ENCODE results near the gene COLGALT1.
"Not testable (repeated sequence)": the region's sequence is repeated elsewhere in the genome, so short reads cannot be mapped to it uniquely, and the experiment has no call there.

The COLGALT1 gene

DNA sequence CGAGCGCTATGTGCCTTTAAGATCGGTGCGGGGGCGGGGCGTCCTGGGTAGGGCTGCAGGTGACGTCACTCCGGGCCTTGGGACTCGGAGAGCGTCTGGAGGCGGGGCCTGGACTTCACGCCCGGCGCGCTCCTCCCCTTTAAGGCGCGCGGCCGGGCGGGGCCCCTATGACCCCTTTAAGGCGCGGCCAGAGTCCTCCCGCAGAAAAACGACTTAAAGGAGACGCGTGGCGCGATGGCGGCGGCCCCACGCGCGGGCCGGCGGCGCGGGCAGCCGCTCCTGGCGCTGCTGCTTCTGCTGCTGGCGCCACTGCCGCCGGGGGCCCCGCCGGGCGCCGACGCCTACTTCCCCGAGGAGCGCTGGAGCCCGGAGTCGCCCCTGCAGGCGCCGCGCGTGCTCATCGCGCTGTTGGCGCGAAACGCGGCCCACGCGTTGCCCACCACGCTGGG, at the start of gene COLGALT1:
Gene COLGALT1 (plus strand): TSS at position 170 of the 449 bp plus-strand sequence. CDS start 65 bp downstream, at position 235.
- no peak for FAIRE-seq

DNA sequence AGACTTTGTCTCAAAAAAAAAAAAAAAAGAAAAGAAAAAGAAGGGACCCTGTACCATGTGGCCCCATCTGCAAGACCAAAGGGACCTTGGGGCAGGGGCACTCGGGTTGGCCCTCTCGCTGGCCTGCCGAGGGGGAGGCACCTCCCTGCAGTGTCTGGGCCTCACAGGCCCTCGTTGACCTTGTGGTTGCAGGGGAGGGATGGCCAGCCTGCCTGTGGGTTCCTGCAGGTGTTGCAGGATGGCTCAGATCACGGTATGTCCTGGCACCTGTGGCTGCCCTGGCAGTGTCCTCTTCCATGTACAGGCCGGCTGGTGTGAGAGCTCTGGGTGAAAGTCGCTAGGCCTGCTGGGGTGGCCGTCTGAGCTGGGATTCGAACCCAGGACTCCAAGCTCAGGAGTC, 48.7 kb upstream of the COLGALT1 start:
- no peak for FAIRE-seq

DNA sequence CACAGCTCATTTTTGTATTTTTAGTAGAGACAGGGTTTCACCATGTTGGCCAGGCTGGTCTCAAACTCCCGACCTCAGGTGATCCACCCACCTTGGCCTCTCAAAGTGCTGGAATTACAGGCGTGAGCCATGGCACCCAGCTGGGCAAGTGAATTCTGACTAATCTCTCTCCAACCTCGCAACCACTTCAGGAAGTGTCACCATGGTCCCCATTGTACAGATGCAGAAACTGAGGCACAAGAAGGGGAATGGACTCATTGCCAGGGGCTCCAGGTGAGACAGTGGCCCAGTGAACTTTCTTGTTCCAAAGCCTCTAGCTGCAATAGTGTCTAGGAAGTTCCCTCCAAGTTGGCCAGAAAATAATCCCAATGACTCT, 46.9 kb upstream of the COLGALT1 start:
- FAIRE-seq: not testable (repeated sequence)

DNA sequence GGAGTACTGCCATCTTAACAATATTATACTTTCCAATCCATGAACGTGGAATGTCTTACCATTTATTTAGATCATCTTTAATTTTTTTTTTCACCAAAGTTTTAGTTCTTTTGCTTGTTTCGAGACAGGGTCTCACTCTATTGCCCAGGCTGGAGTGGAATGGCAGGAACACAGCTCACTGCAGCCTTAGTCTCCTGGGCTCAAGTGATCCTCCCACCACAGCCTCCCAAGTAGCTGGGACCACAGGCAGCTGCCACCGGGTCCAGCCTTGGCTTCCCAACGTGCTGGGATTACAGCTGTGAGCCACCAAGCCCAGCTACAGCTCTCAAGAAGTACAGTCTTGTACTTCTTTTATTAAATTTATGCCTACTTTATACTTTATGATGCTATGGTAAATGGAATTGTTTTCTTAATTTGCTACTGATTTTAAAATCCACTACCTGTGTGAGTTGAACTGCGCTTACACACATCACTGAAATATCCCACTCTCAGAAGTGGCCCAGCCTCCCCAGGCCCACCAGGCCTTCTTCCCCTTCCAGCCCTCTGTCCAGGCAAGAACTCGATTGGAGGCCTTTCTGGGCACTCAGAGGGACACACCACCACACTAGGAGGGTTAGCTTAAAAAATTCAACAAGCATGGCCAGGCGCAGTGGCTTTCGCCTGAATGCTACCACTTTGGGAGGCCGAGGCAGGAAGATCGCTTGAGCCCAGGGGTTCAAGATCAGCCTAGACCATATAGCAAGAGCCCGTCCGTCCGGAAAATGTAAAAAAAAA, 45.0 kb upstream of the COLGALT1 start:
- no peak for FAIRE-seq

- no peak for FAIRE-seq
Measured at GRCh38 chr19:17511724-17512573, 43.5 kb upstream of the COLGALT1 start.

DNA sequence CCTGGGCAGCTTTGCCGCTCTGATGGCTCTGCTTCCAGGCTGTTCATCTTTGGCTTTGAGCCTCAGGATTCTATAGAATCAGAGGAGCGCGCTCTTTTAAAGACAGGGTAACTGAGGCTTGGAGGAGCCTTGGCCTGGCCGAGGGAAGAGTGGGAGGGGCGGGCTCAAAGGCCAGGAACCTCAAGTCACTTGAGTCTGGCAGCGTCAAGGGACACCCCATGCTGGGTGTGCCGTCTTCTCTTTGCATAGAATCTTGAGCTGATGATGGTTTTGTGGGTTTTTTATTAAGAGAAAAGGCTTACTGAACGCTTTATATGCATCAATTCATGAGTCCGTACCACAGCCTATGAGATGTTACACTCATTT, 42.9 kb upstream of the COLGALT1 start:
- no peak for FAIRE-seq

DNA sequence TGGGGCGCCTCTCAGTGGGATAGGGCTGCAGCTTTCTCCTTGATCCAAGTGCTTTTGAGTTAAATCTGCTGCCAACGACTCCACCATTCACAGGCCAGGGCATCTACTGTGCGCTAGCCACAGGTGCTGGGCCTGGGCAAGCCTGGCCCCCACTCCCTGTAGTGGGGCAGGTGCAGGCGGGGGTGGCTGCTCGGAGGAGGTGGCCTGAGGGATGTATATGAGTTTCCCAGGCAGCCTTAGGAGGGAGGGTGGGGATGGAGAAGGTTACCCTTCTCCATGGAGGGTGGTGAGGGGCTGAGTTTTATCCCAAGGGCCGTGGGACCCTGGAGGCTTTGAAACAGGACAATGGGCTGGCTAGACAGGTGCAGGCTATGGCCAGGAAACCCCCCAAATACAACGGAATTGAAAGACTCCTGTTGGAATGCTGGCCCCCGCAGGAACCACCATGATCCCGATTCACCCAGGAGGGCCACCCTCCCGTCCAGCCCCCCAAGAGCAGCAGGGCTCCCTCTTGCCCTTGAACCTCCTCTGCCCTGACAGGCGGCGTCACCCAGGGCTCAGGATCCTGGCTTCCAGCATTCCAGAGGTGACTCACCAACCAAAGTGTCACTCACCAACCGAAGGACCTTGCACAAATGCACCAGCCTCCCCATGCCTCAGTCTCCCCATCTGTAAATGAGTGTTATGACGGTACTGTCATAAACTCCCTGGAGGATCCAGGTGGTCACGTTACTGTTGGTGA, 39.9 kb upstream of the COLGALT1 start:
- no peak for FAIRE-seq

DNA sequence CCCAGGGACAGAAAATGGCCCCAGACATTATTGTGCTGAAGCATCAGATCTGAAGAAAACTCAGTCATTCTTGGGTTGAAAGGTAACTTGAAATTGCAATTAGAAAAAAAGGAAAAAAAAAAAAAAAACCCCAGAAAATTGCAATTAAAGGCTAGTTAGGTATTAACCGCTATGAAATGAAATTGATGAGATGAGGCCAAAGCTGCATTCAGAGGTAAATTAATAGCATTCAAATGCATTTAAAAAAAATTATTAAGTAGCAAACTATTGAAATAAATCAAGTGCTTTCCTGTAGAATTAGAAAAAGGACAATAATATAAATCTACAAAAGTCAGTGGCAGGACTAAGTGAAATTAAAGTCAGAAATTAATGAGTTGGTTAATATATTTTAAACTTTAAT, 37.6 kb upstream of the COLGALT1 start:
- peak; percentile 24 for FAIRE-seq

DNA sequence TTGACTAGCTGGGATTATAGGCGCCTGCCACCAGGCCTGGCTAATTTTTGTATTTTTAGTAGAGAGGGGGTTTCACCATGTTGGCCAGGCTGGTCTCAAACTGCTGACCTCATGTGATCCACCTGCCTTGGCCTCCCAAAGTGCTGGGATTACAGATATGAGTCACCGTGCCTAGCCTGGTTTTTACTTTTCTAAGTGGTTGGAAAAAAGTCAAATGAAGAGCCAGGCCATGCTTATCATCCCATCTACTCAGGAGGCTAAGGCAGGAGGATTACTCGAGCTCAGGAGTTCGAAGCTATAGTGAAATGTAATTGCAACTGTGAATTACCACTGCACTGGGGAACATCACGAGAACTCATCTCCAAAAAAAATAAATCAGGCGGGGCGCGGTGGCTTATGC, 36.8 kb upstream of the COLGALT1 start:
- not testable (repeated sequence) for FAIRE-seq

GRCh38 chr19:17519967-17520366, 35.5 kb upstream of the COLGALT1 start:
- no peak for FAIRE-seq

- no peak for FAIRE-seq
Measured at GRCh38 chr19:17520865-17521264, 34.6 kb upstream of the COLGALT1 start.

DNA sequence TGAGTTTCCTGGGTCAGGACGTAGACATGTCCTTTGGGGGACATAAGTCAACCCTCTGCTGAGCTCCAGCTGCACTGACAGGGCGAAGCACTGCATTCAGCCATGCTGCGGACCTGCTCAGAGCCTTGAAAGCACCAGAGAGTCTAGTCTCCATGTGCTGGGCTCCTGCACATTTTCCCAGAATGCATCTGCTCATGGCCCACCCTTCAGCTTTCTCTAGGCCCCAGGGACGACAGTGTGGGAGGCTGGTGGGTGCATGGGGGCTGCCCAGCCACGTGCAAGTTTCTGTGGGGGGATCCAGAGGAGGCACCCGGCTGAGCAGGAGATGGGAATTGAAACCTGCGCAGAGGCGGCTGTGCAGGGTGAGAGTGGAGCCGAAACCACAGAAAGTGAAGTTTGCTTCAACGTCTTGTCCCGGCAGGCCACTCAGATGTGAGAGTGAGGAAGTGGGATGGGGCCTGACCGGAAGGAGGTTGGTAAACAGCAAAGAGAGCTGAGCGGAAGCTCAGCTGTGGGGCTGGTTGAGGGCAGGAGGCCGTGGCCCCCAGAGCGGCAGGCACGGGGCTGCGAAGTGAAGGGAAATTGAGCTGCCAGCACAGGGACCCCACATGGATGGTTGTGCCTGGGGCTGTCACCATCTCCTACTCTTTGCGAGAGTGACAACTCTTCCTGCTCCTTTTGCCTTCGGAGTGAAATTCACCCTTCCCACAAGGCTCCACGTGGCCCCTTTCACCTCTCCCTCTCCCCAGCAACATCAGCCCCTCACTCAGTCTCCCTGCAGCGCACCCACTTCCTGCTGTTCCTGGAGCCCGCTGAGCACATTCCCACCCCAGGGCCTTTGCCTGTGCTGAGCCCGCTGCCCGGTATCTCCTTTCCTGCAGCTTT, 32.2 kb upstream of the COLGALT1 start:
- FAIRE-seq: no peak

DNA sequence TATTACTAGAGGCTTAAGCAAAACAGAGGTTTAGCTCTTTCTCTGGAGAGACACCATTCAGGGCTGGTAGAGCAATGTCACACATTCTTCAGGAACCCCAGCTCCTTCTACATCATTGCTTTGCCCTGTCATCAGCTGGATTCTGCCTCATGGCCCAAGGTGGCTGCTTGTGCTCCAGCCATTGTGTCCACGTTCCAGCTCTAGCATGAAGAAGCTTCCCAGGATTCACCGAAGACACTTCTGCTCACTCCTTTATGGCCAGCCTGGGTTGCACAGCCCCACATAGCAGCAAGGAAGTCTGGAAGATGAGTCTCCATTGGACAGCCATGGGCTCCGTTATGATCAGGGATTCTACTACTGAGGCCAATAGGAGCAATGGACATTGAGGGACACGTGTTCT, 30.8 kb upstream of the COLGALT1 start:
- no peak for FAIRE-seq

GRCh38 chr19:17525141-17525540, 30.3 kb upstream of the COLGALT1 start:
- no peak for FAIRE-seq

DNA sequence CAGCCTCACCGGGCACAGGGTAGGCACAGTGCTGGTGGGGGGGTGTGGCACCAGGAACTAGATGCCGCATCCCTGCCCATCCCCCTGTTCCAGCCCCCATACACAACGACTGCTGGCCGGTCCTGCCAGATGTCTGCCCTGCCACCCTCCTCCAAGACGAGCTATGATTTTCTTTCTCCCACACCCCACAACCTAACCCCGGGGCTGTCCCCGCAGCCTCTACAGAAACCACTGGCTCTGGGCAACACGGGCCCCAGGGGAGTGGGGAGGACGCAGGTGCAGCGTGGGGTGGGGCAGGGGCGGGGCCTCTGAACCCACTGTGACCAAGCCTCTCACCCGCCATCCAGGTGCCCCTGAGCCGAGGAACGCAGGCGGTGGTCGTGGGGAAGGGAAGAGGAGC, 28.5 kb upstream of the COLGALT1 start:
- FAIRE-seq: no peak

DNA sequence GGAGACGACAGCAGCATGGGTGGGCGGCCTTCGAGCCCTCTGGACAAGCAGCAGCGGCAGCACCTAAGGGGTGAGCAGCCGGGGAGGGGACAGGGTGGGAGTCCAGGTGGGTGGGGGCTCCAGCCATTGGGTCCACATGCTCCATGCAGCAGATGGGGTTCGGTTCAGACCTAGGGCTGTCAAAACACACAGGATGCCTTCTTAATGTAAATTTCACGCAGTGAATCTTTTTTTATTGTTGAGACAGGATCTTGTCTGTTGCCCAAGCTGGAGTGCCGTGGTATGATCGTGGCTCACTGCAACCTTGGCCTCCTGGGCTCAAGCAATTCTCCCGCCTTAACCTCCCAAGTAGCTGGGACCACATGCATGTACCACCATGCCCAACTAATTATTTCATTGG, 28.1 kb upstream of the COLGALT1 start:
- no peak for FAIRE-seq

- FAIRE-seq: no peak
Measured at GRCh38 chr19:17528610-17529009, 26.8 kb upstream of the COLGALT1 start.

DNA sequence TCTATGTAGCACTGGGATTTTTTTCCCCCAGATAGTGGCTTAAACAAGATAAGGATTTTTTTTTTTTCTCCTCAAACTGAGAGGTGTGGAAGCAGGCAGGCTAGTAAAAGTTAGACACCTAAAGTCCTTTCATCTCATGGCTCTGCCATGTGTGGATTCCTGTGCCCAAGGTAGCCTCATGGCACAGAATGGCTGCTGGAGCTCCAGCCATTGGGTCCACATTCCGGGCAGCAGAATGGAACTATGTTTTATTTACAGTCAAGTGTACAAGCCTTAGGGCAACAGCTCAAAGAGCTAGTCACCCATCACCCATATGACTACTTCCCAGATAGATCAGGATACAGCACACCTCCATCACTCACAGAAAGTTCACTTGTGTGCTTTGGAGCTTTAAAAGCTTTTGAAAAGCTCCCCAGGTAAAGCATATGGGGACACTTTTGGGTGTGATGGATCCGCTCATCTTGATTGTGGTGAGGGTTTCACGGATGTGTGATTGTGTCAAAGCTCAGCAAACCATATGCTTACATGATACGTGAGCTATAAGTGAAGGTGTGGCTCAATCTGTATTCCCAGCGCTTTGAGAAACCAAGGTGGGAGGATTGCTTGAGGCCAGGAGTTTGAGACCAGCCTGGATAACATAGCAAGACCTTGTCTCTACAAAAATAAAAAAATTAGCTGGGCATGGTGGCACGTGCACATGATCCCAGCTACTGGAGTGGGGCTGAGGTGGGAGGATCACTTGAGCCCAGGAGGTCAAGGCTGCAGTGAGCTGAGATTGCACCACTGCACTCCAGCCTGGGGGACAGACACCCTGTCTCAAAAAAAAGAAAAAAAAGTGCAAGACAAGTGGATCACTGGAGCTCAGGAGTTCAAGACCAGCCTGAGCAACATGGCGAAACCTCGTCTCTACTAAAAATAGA, 25.9 kb upstream of the COLGALT1 start:
- FAIRE-seq: no peak

- FAIRE-seq: no peak
Measured at GRCh38 chr19:17530586-17530985, 24.9 kb upstream of the COLGALT1 start.

DNA sequence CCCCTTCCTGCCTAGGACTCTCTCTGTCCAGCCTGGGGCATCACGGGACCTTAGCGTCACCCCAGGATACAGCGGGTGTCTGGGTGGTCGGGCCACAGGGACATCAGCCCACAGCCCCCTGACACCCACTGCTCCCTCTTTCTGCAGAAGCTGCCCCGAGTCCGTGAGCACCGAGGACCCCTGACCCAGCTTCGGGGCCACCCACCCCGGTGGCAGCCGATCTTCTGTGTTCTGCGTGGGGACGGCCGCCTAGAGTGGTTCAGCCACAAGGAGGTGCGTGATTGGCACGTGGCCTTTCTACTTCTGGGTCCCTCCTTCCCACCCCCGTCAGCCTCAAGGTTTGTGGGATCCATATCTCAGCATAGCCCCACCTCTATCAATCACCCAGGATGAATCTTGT, 23.3 kb upstream of the COLGALT1 start:
- no peak for FAIRE-seq

GRCh38 chr19:17532557-17532956, 22.9 kb upstream of the COLGALT1 start:
- FAIRE-seq: no peak

Data from islet of Langerhans (tissue), 1 donor.